HG02763 (cell line): Measurements from ENCODE around the gene ZSWIM5.
"Not testable (repeated sequence)": the region's sequence is repeated elsewhere in the genome, so short reads cannot be mapped to it uniquely, and the experiment has no call there.

Experiments
- ATAC-seq: cut with Tn5 transposase; IDR thresholded peaks from one replicate; pipeline ENCODE4 v1.9.1; 2021; ENCODE audit warnings: mild to moderate bottlenecking, moderate library complexity; ENCODE audit not compliant: unreplicated experiment

Gene ZSWIM5

DNA sequence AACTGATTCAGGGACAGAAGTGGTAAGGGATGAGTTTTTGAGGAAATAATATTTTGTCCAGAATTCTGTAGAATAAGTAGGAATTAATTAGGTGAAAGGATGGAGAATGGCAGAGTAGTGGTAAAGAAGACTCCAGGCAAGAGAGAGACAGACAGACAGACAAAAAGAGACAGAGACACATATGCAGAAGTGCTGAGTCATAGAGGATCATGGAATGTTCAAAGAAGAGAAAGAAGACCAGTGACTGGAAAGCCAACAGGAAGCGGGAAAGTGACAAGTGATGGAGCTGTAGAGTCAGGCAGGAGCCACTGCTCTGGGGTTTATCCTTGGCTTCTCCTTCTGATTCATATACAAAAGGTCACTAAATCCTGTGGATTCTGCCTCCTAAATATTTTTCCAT is 108.5 kb downstream of the ZSWIM5 start:
- ATAC-seq, result no peak

DNA sequence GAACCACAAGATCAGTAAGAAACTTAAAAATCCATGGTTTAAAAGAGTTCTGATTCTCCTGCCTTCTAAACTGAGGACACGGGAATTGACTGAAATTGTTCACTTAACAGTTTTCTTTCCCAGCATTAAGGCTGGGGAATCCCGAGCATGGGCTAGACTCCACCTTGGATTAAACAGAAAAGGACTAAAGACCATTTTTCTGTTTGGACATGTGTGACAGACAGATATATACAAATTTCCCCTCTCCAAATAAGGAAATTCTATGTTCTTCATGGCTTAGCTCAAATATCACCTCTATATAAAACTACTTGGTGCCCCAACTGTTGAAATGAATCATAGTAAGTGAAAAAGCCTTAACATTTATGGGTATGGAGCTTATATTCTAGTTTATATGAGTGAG is 109.3 kb downstream of the ZSWIM5 start:
- ATAC-seq, result no peak

DNA sequence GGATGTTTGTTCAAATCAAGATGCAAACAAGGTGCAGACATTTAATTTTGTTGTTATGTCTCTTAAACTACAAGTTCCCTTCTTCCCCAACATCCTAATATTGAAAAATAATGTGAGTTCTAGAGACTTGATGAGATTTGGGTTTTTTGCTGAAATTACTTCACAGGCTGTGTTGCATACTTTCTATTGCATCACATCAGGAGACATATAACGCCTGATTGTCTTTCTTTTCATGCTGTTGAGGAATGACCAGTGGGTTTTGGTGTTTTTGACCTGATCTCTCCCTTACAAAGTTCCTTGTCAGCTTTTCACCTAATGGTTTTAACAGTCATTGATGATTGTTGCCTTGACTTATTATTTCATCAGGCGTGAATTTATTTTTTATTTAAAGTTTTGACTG is 111.0 kb downstream of the ZSWIM5 start:
- no peak for ATAC-seq

DNA sequence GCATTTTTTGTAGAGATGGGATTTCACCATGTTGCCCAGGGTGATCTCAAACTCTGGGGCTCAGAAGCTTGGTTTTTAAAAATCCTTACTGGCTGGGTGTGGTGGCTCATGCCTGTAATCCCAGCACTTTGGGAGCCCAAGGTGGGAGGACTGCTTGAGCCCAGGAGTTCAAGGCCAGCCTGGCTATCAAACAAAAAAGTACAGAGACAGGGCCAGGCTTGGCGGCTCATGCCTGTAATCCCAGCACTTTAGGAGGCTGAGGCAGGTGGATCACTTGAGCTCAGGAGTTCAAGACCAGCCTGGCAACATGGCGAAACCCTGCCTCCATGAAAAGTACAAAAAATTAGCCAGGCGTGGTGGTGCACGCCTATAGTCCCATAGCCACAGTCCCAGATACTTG is 112.0 kb downstream of the ZSWIM5 start:
- ATAC-seq, result not testable (repeated sequence)

DNA sequence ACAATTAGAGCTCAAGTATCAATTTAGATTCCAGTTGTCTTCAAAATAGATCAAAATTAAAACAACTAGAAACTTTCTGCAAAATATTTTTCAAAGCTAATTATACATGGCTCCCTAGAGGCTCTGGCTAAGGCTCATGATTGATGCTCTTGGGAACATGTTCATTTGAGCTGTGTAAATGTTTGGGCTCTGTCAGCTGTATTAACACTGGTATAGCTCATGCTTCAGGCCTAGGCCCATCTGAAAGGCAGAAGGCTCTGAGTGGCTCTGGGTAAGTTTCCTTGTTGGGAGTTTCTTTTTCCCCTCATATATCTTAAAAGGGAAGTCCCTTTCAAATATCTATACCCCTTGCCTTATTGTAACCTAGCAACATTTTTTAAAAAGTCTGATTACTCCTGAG is 113.1 kb downstream of the ZSWIM5 start:
- no peak for ATAC-seq

DNA sequence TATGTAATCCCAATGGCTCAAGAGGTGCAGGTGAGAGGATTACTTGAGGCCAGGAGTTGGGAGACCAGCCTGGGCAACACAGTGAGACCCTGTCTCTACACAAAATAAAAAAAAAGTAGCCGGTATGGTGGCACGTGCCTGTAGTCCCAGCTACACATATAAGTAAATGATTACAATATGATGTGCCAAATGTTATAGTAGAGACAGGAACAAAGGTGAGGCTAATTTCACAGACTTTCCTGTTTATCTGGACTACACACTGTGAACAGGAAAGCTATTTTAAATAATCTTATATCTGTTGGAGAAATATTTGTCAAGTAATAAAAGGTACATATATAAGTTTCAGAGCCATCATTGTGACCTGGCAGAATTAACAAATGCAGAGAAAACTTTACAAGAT is 116.7 kb downstream of the ZSWIM5 start:
- ATAC-seq, result no peak

DNA sequence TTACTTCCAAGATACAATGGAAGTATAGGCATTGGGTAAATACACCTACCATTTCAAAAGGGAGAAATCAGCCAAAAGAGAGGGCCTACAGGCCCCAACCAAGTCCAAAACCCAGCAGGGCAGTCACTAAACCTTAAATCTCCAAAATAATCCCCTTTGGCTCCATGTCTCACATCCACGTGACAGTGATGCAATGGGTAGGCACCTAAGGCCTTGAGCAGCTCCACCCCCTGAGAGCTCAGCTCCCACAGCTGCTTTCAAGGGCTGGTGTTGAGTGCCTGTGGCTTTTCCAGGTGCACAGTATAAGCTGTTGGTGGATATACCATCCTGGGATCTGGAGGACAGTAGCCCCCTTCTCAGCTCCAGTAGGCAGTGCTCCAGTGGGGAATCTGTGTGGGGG is 121.8 kb downstream of the ZSWIM5 start:
- no peak for ATAC-seq

DNA sequence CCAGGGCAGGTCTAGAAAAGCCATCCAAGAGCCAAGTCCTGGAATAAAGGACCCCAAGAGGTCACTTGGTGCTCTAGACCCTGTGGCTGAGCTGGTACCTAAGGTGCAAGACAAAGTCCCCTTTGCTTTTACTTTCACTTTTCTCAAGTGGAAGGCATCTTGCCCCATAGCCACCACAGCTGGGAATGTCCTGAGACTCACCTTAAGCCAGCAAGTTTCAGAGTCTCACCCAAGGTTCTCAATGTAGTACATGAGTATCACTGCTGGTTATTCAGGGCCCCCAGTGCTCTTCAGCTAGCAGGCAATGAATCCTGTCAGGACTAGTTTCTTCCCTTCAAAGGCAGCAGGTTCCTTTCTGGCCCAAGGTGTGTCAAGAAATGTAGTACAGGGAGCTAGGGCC is 126.9 kb downstream of the ZSWIM5 start:
- no peak for ATAC-seq

DNA sequence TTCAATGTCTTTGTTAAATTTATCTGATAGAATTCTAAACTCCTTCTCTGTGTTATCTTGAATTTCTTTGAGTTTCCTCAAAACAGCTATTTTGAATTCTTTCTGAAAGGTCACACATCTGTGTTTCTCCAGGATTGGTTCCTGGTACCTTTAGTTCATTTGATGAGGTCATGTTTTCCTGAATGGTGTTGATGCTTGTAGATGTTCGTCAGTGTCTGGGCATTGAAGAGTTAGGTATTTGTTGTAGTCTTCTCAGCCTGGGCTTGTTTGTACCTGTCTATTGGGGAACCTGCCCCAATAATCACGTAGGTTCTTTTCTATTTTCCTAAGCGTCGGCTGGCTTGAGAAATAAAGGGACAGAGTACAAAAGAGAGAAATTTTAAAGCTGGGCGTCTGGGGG is 129.4 kb downstream of the ZSWIM5 start:
- ATAC-seq, result not testable (repeated sequence)

DNA sequence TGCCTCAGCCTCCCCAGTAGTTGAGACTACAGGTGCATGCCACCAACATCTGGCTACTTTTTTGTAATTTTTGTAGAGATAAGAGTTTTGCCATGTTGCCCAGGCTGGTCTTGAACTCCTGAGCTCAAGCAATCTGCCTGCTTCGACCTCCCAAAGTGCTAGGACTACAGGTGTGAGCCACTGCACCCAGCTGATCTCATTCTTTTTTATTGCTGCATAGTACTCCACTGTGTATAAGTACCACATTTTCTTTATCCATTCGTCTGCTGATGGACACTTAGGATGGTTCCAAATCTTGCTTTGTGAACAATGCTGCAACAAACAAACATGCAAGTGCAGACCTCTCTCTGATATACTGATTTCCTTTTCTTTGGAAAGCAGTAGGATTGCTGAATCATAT is 134.8 kb downstream of the ZSWIM5 start:
- no peak for ATAC-seq

DNA sequence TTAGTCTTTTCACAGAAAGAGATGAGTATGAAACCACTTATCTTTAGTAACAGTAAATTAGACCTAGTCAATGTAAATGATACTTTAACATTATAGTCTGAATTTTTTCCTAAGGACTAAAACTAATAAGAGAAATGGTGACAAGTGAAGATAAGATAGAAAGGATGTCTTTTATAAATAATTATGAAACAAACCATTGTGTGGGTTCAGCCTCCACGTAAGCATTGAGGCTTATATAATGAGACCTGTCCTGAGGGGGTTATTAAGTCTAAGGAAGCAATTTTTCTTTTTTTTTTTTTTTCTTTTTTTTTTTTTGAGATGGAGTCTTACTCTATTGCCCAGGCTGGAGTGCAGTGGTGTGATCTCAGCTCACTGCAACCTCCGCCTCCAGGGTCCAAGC is 138.6 kb downstream of the ZSWIM5 start:
- no peak for ATAC-seq

DNA sequence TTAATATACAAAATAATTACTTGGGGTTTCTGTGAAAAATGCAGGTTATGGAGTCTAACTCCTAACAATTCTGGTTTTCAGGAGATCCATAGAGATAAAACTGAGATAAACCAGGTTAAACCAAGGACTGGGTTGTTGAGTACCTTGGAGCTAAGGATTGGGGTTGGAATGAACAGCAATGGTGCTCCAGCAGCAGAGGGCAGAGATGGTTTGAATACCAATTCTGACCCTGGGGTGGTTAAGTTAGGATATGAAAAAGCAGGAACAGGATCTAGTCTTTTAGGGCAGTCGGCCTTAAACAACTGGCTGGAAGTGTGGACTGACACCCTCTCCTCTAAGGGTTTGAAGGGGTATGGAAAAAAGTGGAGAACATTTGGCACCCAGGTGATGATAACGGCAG is 141.3 kb downstream of the ZSWIM5 start:
- ATAC-seq, result no peak

DNA sequence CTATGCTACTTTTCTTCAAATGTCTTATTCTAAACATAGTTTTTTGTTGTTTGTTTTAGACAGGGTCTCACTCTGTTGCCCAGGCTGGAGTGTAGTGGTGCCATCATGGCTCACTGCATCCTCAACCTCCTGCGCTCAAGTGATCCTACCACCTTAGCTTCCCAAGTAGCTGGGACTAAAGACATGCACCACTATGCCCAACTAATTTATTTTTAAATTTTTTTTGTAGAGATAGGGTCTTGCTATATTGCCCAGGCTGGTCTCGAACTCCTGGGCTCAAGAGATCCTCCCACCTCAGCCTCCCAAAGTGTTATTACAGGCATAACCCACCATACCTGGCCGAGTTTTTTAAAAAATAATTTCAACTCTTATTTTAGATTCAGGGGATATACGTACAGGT is 143.9 kb downstream of the ZSWIM5 start:
- not testable (repeated sequence) for ATAC-seq

DNA sequence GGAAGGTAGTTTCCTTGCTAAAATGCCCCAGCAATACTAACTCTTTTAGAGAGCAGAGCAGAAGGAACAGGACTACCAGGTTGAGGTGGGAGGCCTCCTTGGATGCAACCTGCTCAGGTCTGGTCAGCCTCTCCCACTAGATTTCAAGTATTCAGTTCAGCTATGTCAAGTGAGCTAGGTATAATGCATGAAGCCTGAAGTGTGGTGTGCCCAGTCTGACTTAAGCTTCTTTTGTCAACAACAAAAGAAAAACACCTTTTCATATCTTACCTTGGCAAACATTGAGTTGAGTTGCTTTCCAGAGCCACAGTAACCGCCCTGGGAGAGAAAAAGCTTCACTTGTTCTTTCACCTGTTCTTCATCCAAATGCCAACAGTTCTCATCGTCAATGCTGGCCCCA is 146.6 kb downstream of the ZSWIM5 start:
- no peak for ATAC-seq

DNA sequence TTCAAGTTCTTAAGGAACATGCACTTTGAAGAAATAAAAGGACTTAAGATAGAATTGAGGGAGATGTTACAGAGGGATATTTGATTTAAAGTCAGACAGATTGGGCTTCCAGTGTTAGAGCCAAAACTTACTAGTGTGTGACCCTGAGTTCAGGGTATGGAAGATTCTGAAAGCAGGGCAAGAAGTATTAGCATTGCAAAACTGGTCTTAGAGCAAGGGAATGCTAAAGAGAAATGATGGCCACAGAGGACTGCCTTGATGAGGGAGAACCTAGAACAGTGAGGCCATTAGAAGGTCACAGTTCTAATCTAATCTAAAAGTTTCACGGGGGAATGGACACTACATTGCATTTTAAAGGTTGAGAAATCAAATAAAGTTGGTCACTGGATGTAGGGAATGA is 148.9 kb downstream of the ZSWIM5 start:
- ATAC-seq, result no peak

DNA sequence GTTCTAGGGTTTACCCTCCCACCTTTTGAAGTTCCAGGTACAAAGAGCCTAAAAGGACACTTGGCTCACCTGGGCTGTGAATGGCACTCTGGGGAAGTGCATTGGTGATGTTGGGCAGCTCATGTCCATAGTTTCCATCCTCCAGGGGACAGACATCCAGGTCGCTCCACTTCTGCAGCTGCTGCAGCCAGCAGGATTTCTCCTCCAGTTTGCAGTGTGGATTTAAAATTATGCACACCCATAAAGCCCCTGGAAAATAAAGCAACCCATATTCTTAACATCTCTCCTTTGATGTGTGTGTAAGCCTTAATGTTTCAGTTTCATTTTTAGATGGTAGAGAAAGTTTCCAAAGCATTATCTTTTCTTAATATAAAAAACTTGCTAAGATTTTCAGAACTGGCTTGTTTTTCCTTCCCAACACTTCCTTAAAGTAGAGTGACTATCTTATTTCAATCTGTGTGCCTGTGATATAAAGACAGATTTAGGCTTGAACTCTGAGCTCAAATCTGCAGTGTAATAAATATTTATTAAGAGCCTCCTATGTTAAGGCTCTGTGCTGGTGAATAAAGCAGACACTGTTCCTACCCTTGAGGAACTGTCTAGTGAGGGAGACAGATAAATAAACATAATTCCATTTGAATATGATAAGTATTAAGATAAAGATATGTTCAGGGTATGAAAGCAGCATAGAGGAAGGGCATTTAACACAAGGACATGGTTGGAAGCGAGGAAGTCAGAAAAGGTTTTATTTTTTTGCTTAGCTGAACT is 155.2 kb downstream of the ZSWIM5 start:
- ATAC-seq, result no peak

DNA sequence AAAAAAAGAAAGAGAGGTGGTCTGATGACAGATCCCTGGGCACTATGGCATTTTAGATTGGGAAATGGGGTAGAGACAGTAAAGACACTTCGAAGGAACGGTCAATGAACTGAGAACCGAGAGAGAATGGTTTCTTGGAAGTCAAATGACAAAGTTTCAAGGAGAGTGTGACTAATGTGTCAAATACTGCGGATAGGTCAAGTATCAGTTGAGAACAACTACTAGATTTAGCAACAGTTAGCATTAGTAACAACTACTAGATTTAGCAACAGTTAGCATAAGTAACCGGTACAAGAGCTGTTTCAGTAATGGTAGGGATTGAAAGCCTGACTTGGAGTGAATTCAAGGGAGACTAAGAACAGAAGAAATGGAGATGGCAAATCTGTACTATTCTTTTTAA is 159.4 kb downstream of the ZSWIM5 start:
- no peak for ATAC-seq

DNA sequence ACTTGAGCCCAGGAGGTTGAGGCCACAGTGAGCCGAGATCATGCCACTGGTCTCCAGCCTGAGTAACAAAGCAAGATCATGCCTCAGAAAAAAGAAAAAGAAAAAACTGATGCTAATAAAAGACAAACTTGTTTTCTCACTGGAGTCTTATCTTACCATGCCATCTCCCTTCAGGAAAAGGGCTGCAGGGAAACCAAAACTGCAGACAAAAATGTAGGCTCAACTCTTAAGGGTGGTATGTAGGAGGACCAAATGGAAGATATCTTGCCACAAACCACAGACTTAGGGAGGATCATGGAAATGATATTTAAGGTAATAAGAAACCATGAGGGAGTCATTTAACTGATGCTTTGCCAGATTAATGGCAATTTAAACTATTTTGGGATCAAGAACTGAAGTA is 161.5 kb downstream of the ZSWIM5 start:
- ATAC-seq, result no peak

DNA sequence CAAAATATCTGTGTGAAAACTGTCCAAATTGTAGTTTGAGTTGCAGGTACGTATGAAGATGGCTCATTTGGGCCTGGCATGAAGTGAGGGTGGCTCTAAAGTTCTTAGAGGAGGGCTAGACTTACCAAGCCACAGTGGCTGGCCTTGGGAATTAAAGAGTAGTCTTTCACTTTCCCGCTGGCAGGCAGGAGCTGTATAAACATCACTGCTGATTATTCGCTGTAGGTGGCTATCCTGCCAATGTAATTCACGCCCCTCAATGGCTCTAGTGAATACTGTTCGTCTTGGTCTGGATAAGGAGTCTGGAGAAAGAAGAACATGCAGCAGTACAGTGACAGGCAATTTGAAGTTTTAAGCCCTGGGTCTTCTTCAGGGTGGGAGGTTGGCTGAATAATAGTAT is 163.3 kb downstream of the ZSWIM5 start:
- ATAC-seq, result no peak

DNA sequence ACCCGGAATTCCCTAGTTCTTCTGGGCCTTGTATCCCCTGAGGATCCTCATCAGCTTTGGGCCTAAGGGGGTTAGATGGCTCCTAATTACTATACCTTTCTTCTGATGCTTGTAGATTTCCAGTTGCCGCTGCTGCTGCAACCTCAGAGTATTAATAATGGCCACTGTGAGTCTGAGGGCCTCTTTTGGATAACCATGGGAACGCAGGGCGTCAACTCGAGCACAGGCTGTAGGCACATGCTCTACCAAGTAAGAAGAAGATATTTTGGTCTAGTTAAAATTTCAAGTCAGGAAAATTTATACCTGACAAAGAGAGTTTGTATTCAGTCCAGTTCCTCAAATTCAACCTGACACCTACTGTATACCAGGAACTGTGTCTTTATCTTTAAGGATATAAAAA is 166.1 kb downstream of the ZSWIM5 start:
- no peak for ATAC-seq

DNA sequence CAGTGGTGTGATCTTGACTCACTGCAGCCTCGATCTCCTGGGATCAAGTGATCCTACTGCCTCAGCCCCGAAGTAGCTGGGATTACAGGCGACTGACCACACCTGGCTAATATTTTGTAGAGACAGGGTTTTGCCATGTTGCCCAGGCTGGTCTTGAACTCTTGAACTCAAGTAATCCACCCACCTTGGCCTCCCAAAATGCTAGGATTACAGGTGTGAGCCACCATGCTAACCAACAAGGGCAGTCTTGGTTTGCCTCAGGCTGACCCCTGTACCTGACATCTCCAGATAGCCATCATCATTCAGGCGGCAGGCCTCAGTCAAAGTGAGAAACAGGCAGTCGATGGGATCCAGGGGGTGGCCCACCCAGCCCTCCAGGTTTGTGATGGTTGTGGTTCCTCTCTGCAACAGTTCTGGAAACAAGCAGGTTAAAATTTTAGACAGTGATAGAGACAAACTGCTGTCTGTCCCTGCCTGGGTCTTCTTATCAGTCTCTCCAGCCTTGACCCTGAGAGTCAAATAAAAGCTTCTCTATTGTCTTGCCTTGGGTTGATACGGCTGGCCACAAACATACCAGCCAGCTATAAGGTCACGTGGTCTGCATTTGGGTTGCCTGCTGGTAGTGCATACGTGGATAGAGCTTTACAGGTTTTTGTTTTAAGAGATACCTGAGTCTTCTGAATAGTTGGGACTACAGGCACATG is 167.6 kb downstream of the ZSWIM5 start:
- no peak for ATAC-seq

DNA sequence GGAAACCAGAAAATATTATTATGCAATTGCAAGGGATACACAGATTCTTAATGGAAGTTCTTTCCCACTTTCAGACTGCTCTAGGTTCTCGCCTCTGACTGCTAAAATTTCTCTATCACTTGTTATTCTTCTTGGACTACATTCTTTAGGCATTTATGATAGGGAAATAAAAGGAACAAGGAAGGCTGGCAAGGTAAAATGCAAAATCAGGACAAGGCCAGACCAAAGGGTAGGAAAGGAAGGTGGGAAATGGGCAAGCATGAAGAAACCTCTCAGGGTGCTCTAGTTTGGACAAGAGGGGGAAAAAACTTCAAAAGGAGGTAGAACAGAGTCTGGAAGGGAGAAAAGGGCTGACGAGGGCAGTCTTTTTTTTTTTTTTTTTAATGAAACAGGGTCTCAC is 168.2 kb downstream of the ZSWIM5 start:
- no peak for ATAC-seq

DNA sequence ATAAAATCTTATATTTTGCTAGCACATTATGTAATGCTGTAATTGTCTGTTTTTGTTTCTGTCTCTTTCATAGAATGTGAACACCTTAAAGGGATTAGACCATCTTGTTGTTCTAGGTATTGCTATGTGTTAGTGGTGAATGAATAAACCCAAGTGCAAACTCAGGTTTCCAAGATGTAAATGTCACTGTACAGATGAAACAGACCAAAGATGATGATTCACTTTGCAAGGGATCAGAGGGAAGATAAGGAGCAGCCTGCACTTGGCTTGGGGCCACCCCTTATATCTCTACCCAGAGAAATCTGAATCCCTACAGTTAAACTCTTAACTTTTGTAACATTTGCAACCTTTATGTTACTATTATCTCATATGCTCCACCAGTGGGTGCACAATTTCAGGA is 168.9 kb downstream of the ZSWIM5 start:
- no peak for ATAC-seq
